Measurements from ENCODE around the gene STBD1.

Gene STBD1

DNA sequence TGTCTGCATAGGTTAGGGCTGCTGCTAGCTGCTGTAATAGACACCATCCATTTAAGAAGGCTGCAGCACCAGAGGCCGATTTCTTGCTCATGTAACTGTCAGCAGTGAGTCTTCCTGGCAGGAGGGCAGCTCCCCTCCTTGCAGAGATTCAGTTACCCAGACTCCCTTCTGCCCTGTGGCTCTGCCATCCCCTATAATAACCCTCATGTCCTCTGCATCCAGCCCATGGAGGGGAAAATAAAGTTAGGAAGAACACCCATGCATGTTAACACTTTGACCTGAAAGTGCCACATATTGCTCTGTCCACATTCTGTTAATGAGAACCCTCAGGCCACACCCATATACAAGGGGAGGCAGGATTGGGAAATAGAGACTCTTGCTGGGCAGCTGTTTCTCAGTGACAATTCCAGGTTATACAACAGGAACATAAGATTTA lies 5.4 kb downstream of the STBD1 start (continued):
- TF ChIP-seq TCF4 (CRISPR knock-in tag; IDR thresholded peaks at IDR 0.05; ENCODE audit: borderline replicate concordance): no peak

DNA sequence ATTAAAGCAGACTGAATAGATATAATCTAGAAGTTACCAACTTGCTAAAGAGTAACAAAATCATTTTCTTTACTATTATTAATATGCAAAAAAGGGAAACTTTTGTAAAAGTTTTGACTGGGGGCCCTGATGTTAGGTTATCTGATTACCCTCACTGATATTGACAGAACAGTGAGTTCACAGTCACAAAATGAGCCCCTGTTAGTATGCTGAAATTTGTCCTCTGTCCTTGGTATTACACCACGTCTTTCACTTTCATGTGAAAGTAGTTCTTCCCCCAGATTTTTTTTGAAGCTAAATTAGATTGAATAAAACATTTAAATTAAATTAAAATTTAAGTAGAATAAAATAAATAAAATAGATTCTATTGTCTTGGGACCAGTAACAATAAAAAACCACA lies 5.9 kb downstream of the STBD1 start:
- TF ChIP-seq, protein P1, sequence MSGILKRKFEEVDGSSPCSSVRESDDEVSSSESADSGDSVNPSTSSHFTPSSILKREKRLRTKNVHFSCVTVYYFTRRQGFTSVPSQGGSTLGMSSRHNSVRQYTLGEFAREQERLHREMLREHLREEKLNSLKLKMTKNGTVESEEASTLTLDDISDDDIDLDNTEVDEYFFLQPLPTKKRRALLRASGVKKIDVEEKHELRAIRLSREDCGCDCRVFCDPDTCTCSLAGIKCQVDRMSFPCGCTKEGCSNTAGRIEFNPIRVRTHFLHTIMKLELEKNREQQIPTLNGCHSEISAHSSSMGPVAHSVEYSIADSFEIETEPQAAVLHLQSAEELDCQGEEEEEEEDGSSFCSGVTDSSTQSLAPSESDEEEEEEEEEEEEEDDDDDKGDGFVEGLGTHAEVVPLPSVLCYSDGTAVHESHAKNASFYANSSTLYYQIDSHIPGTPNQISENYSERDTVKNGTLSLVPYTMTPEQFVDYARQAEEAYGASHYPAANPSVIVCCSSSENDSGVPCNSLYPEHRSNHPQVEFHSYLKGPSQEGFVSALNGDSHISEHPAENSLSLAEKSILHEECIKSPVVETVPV (CRISPR knock-in tag; IDR thresholded peaks at IDR 0.05): no peak
- no peak for ATAC-seq

DNA sequence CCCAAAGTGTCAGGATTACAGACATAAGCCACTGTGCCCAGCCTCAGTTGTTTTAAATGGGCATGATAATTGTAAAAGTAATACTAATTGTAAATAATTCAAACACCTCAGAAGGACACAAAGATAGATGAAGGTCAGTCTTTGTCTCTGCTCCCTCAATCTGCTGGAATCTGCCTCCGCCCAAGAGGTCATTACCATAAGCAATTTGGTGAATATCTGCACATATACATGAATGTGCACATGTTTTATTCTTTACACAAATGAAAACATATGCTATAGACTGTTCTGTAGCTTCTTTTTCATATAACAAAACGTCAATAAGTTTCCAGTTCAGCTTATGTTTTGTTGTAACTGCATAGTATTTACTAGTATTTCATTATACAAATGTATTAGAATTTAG lies 7.0 kb downstream of the STBD1 start:
- ATAC-seq: no peak
- no peak for TF ChIP-seq OSR1 (CRISPR knock-in tag; IDR thresholded peaks at IDR 0.05)
- no peak for TF ChIP-seq ZFP30 (CRISPR knock-in tag; IDR thresholded peaks at IDR 0.05)
- no peak for TF ChIP-seq RARB (CRISPR knock-in tag; IDR thresholded peaks at IDR 0.05)
- TF ChIP-seq ZNF70 (CRISPR knock-in tag; IDR thresholded peaks at IDR 0.05): no peak
- TF ChIP-seq CSDC2 (CRISPR knock-in tag; IDR thresholded peaks at IDR 0.05): no peak
- TF ChIP-seq SNAI2 (CRISPR knock-in tag; IDR thresholded peaks at IDR 0.05): no peak
- TF ChIP-seq ZNF8 (CRISPR knock-in tag; IDR thresholded peaks at IDR 0.05): no peak
- TF ChIP-seq, protein P2, sequence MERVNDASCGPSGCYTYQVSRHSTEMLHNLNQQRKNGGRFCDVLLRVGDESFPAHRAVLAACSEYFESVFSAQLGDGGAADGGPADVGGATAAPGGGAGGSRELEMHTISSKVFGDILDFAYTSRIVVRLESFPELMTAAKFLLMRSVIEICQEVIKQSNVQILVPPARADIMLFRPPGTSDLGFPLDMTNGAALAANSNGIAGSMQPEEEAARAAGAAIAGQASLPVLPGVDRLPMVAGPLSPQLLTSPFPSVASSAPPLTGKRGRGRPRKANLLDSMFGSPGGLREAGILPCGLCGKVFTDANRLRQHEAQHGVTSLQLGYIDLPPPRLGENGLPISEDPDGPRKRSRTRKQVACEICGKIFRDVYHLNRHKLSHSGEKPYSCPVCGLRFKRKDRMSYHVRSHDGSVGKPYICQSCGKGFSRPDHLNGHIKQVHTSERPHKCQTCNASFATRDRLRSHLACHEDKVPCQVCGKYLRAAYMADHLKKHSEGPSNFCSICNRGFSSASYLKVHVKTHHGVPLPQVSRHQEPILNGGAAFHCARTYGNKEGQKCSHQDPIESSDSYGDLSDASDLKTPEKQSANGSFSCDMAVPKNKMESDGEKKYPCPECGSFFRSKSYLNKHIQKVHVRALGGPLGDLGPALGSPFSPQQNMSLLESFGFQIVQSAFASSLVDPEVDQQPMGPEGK (CRISPR knock-in tag; IDR thresholded peaks at IDR 0.05; ENCODE audit: borderline replicate concordance): no peak
- TF ChIP-seq GLIS3 (CRISPR knock-in tag; IDR thresholded peaks at IDR 0.05): no peak
- TF ChIP-seq ARNTL (CRISPR knock-in tag; IDR thresholded peaks at IDR 0.05; ENCODE audit: borderline replicate concordance, low read depth): no peak
- no peak for TF ChIP-seq ZFP3 (CRISPR knock-in tag; IDR thresholded peaks at IDR 0.05)
- no peak for TF ChIP-seq ZC3H10 (CRISPR knock-in tag; IDR thresholded peaks at IDR 0.05)
- no peak for TF ChIP-seq ESRRG (CRISPR knock-in tag; IDR thresholded peaks at IDR 0.05)
- no peak for TF ChIP-seq TCF4 (CRISPR knock-in tag; IDR thresholded peaks at IDR 0.05; ENCODE audit: borderline replicate concordance)
- TF ChIP-seq PPARA (CRISPR knock-in tag; IDR thresholded peaks at IDR 0.05; ENCODE audit: borderline replicate concordance): no peak
- TF ChIP-seq POU6F1 (CRISPR knock-in tag; IDR thresholded peaks at IDR 0.05; ENCODE audit: borderline replicate concordance, low read depth): no peak
- TF ChIP-seq CREB5 (CRISPR knock-in tag; IDR thresholded peaks at IDR 0.05; ENCODE audit: low read depth): no peak
- no peak for TF ChIP-seq ZNF565 (CRISPR knock-in tag; conservative IDR thresholded peaks at IDR 0.05; ENCODE audit: low read depth)
- TF ChIP-seq, protein P3, sequence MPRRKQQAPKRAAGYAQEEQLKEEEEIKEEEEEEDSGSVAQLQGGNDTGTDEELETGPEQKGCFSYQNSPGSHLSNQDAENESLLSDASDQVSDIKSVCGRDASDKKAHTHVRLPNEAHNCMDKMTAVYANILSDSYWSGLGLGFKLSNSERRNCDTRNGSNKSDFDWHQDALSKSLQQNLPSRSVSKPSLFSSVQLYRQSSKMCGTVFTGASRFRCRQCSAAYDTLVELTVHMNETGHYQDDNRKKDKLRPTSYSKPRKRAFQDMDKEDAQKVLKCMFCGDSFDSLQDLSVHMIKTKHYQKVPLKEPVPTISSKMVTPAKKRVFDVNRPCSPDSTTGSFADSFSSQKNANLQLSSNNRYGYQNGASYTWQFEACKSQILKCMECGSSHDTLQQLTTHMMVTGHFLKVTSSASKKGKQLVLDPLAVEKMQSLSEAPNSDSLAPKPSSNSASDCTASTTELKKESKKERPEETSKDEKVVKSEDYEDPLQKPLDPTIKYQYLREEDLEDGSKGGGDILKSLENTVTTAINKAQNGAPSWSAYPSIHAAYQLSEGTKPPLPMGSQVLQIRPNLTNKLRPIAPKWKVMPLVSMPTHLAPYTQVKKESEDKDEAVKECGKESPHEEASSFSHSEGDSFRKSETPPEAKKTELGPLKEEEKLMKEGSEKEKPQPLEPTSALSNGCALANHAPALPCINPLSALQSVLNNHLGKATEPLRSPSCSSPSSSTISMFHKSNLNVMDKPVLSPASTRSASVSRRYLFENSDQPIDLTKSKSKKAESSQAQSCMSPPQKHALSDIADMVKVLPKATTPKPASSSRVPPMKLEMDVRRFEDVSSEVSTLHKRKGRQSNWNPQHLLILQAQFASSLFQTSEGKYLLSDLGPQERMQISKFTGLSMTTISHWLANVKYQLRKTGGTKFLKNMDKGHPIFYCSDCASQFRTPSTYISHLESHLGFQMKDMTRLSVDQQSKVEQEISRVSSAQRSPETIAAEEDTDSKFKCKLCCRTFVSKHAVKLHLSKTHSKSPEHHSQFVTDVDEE (CRISPR knock-in tag; IDR thresholded peaks at IDR 0.05): no peak
- TF ChIP-seq, protein P1 (CRISPR knock-in tag; IDR thresholded peaks at IDR 0.05): no peak

Measured in SK-N-SH treated with all-trans-retinoic acid at 6 μM for 48 hours (cell line).